CD14-positive monocyte (primary cell): ENCODE results near the gene TMEM184A. TPM values are rescaled to one million over a fixed set of nuclear protein-coding genes. Genes with fewer than 3 reads are reported as not detected.

ENCODE experiments used
- DNase-seq, 3 donors: peaks; one replicate each; pipeline ENCODE4 v3.0.0-alpha.2; 2011 to 2022
- H2AFZ ChIP-seq: 2 replicates; pipeline ENCODE4 v1.6.0; 2012; ENCODE audit warnings: mild to moderate bottlenecking, low read depth, low read length, inconsistent platforms; ENCODE audit not compliant: insufficient read depth, poor library complexity, severe bottlenecking
- H3K27ac ChIP-seq, 2 donors: 1 replicate in 1 of 2; 2 replicates in 1 of 2; pipeline ENCODE4 v1.5.1; 2012 to 2013; ENCODE audit warnings: low read length in 2 of 2, control low read depth in 1 of 2, inconsistent platforms in 1 of 2, low read depth in 1 of 2, mild to moderate bottlenecking in 1 of 2
- H3K27me3 ChIP-seq, 2 donors: one replicate each; pipeline versions ENCODE4 v1.6.0 to v1.6.1; 2011 to 2013; ENCODE audit warnings: low read length in 2 of 2; ENCODE audit not compliant: control insufficient read depth in 2 of 2, insufficient read depth in 2 of 2
- H3K36me3 ChIP-seq, 2 donors: replicated peaks in 1 of 2; 1 replicate in 1 of 2; 2 replicates in 1 of 2; pipeline versions ENCODE4 v1.5.1 to v1.6.1; 2012 to 2013; ENCODE audit warnings: low read length in 2 of 2, control low read depth in 1 of 2, inconsistent platforms in 1 of 2, mild to moderate bottlenecking in 1 of 2; ENCODE audit not compliant: insufficient read depth in 2 of 2, control insufficient read depth in 1 of 2
- H3K4me1 ChIP-seq, 2 donors: 1 replicate in 1 of 2; 2 replicates in 1 of 2; pipeline versions ENCODE4 v1.5.1 to v1.6.1; 2012 to 2013; ENCODE audit warnings: low read length in 2 of 2, control low read depth in 1 of 2, inconsistent platforms in 1 of 2, mild to moderate bottlenecking in 1 of 2, moderate library complexity in 1 of 2; ENCODE audit not compliant: insufficient read depth in 2 of 2, control insufficient read depth in 1 of 2
- H3K4me2 ChIP-seq: replicated peaks from 2 replicates; pipeline ENCODE3; 2012; ENCODE audit warnings: low read length, moderate library complexity, mild to moderate bottlenecking; ENCODE audit not compliant: poor library complexity, severe bottlenecking; ENCODE audit errors: extremely low read depth
- H3K4me3 ChIP-seq, 3 experiments: fragments of 200-600 bp in 1 of 3; sonication (generic) in 1 of 3; replicated peaks in 1 of 3; 1 replicate in 2 of 3; 2 replicates in 1 of 3; pipeline ENCODE4 v1.5.1; 2011 to 2013; ENCODE audit warnings: low read length in 3 of 3, mild to moderate bottlenecking in 3 of 3, control low read depth in 2 of 3, low read depth in 2 of 3, inconsistent platforms in 1 of 3, moderate library complexity in 1 of 3
- H3K79me2 ChIP-seq: 2 replicates; pipeline ENCODE4 v1.6.0; 2012; ENCODE audit warnings: mild to moderate bottlenecking, control low read depth, inconsistent platforms, low read length, moderate library complexity; ENCODE audit not compliant: insufficient read depth
- H3K9ac ChIP-seq: 2 replicates; pipeline ENCODE4 v1.6.0; 2017; ENCODE audit warnings: low read length, mild to moderate bottlenecking; ENCODE audit not compliant: insufficient read depth, poor library complexity, severe bottlenecking
- H3K9me3 ChIP-seq, 2 donors: replicated peaks in 1 of 2; 1 replicate in 1 of 2; 2 replicates in 1 of 2; pipeline versions ENCODE4 v1.5.1 to v1.6.1; 2012 to 2013; ENCODE audit warnings: low read length in 2 of 2, control low read depth in 1 of 2; ENCODE audit not compliant: control insufficient read depth in 1 of 2, insufficient read depth in 1 of 2
- H4K20me1 ChIP-seq: 2 replicates; pipeline ENCODE4 v1.6.0; 2012; ENCODE audit warnings: mild to moderate bottlenecking, low read length, control low read depth, moderate library complexity; ENCODE audit not compliant: insufficient read depth
- H3K27ac Mint-ChIP-seq, 7 donors: one replicate each; pipeline ENCODE4 v1.8.0; 2020; ENCODE audit warnings: mild to moderate bottlenecking in 7 of 7, mixed read lengths in 7 of 7, moderate library complexity in 6 of 7, inconsistent platforms in 2 of 7
- H3K27me3 Mint-ChIP-seq, 3 donors: one replicate each; pipeline ENCODE4 v1.8.0; 2021 to 2022; ENCODE audit warnings: low read depth in 3 of 3, mild to moderate bottlenecking in 3 of 3, mixed read lengths in 3 of 3, moderate library complexity in 3 of 3, inconsistent platforms in 1 of 3
- H3K36me3 Mint-ChIP-seq, 2 donors: one replicate each; pipeline ENCODE4 v1.8.0; 2020; ENCODE audit warnings: mixed read lengths in 2 of 2, inconsistent platforms in 1 of 2, mild to moderate bottlenecking in 1 of 2
- H3K4me1 Mint-ChIP-seq: one replicate; pipeline ENCODE4 v1.8.0; 2020; ENCODE audit warnings: mild to moderate bottlenecking, mixed read lengths
- H3K4me3 Mint-ChIP-seq, 2 donors: one replicate each; pipeline ENCODE4 v1.8.0; 2020; ENCODE audit warnings: mild to moderate bottlenecking in 2 of 2, mixed read lengths in 2 of 2, moderate library complexity in 1 of 2
- H3K9me3 Mint-ChIP-seq, 7 donors: one replicate each; pipeline ENCODE4 v1.8.0; 2020 to 2022; ENCODE audit warnings: mixed read lengths in 7 of 7, mild to moderate bottlenecking in 6 of 7, moderate library complexity in 6 of 7, inconsistent platforms in 2 of 7
- CTCF ChIP-seq: fragments of 200-600 bp; IDR thresholded peaks from one replicate; pipeline ENCODE4 v1.8.0; 2022; ENCODE audit warnings: antibody characterized with exemption, mild to moderate bottlenecking
- WGBS: methylation state at CpG from one replicate; pipeline ENCODE4 v1.1.5; 2013; ENCODE audit warnings: missing lambda C conversion rate; ENCODE audit not compliant: insufficient coverage; 5-methylcytosine and 5-hydroxymethylcytosine counted together
- intact Hi-C, 2 donors: fragments of 100-400 bp; cut with micrococcal nuclease; formaldehyde crosslinking; loops; one replicate each; pipeline versions ENCODE4 v1.15.0 to v1.15.1; 2023
- polyA plus RNA-seq, 3 donors: library from polyadenylated mRNA; depleted of rRNA in 1 of 3; unstranded in 2 of 3; stranded (reverse) in 1 of 3; fragments of 300-500 nt in 2 of 3; fragments of >200 nt in 1 of 3; fragmentation: Illumina TruSeq in 2 of 3; gene quantifications; 1 replicate in 2 of 3; 2 replicates in 1 of 3; pipeline ENCODE4 v1.2.3, GENCODE V29; 2012 to 2021

Gene TMEM184A
- polyA plus RNA-seq, 3 donors: not detected

DNA sequence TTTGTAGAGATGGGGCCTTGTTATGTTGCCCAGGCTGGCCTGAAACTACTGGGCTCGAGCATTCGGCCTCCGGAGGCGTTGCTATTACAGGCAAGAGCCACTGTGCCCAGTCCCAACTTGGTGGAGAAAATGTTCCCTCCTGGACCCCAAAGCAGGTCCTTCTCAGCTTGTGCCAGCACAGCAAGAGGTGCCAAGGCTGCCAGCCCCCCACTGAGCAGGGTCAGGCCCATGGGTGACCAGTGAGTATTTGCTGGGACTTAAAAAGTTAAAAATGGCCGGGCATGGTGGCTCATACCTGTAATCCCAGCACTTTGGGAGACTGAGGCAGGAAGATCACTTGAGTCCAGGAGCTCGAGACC, 20.9 kb downstream of the TMEM184A start:
- Mint-ChIP-seq H3K4me1 (peaks cover 26% of the 10 kb centered on the region), H3K27me3 (peaks cover 0 to 4% (median 0%) of the 10 kb centered on the region in 3 donors), H3K4me3 (no peak overlapping the region), H3K27ac (peak overlapping the region in 2 of 7 donors; percentile 58 to 84), H3K9me3 (no peaks in the 10 kb centered on the region), H3K36me3 (peaks cover 12 to 33% of the 10 kb centered on the region in 2 donors)
- Histone ChIP-seq H3K4me1 (peaks cover 31 to 34% of the 10 kb centered on the region in 2 donors), H3K9me3 (no peaks in the 10 kb centered on the region), H2AFZ (no peak overlapping the region), H4K20me1 (peaks cover 86% of the 10 kb centered on the region), H3K79me2 (peaks cover 71% of the 10 kb centered on the region), H3K4me3 (no peak overlapping the region), H3K9ac (no peak overlapping the region), H3K36me3 (peaks cover 28 to 36% of the 10 kb centered on the region in 2 donors), H3K4me2 (no peak overlapping the region), H3K27ac (no peak overlapping the region), H3K27me3 (no peaks in the 10 kb centered on the region)
- TF ChIP-seq CTCF: no peak
- intact Hi-C loops: loop anchor here in 1 of 2 donors (10.0 kb wide), 1 partner anchor 990 kb away; no protein-coding TSS in a partner anchor
- 100% methylated on average over 1 of the region's 6 CpGs for WGBS
- no peak for DNase-seq

DNA sequence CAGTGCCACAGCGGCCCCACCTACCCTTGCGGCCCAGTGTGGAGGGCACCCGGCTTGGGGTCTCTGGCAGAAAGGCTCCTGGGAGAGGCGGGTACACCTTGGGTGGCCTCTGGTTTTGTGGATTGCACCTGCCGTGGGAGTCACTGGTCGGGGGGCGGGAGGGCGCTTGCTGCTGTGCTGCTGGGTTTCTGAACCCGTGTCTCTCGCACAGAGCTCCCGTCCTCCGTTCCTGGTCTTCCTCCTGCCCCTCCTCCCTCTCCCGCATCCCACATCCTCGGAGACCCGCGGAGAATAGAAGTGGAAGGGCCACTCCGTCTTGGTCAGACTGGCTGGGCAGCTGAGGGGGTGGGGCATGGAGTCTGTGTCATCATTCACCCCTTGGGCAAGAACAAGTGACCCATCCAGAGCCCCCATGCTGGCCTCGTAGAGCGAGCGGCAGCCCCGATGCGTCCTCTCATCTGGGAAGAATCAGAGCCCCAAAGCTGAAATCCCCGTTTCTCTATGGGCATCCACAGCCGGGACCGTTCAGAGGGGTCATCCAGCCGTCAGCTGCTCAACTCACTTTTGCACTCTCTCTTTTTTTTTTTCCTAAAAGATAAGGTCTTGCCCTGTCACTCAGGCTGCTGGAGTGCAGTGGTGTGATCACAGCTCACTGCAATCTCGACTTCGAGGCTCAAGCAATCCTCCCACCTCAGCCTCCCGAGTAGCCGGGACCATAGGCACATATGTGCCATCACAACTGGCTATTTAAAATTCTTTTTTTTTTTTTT, 21.5 kb downstream of the TMEM184A start:
- H3K36me3 ChIP-seq: peaks cover 23 to 31% of the 10 kb centered on the region in 2 donors
- intact Hi-C loops: loop anchor here in 1 of 2 donors (10.0 kb wide), 1 partner anchor 990 kb away; no protein-coding TSS in a partner anchor
- peaks cover 73% of the 10 kb centered on the region for H3K79me2 ChIP-seq
- Mint-ChIP-seq H3K27ac (peak overlapping the region; percentile 54 to 99 (median 78)), H3K4me3 (peak overlapping the region in 1 of 2 donors; percentile 12), H3K36me3 (peaks cover 8 to 28% of the 10 kb centered on the region in 2 donors), H3K9me3 (no peaks in the 10 kb centered on the region), H3K4me1 (peaks cover 28% of the 10 kb centered on the region), H3K27me3 (peaks cover 0 to 4% (median 0%) of the 10 kb centered on the region in 3 donors)
- no peak overlapping the region for H2AFZ ChIP-seq
- DNase-seq: no peak
- no peaks in the 10 kb centered on the region for H3K9me3 ChIP-seq
- peak overlapping the region; percentile 97 to 98 for H3K27ac ChIP-seq
- H3K9ac ChIP-seq: no peak overlapping the region
- H3K4me1 ChIP-seq: peaks cover 32 to 37% of the 10 kb centered on the region in 2 donors
- no peaks in the 10 kb centered on the region for H3K27me3 ChIP-seq
- peak overlapping the region; percentile 83 for H3K4me2 ChIP-seq
- no peak for TF ChIP-seq CTCF
- no peak overlapping the region for H3K4me3 ChIP-seq
- 86% methylated on average over 17 of the region's 30 CpGs for WGBS
- peaks cover 81% of the 10 kb centered on the region for H4K20me1 ChIP-seq
